Neural cell (in vitro differentiated cells): Measurements from ENCODE around the gene RSU1. TPM values are rescaled to one million over a fixed set of nuclear protein-coding genes. Genes with fewer than 3 reads are reported as not detected.
"Not testable (repeated sequence)": the region's sequence is repeated elsewhere in the genome, so short reads cannot be mapped to it uniquely, and the experiment has no call there.

Experiments
- H2AFZ ChIP-seq: fragments of 200-600, 300-800 bp; sonication (generic), shearing (Covaris generic); 2 replicates; pipeline ENCODE4 v1.6.0; 2014; ENCODE audit warnings: low read depth, mild to moderate bottlenecking, antibody characterized with exemption, low read length, moderate library complexity
- H3F3A ChIP-seq: fragments of 200-600 bp; shearing (Covaris generic); 2 replicates; pipeline ENCODE4 v1.6.1; 2016; ENCODE audit warnings: mild to moderate bottlenecking, moderate library complexity, mixed read lengths, antibody characterized with exemption, low read length; ENCODE audit not compliant: insufficient read depth, poor library complexity, severe bottlenecking
- H3K27ac ChIP-seq: fragments of 200-600, 300-800 bp; sonication (generic), shearing (Covaris generic); 2 replicates; pipeline ENCODE4 v1.5.1; 2014; ENCODE audit warnings: mild to moderate bottlenecking, low read length, moderate library complexity
- H3K27me3 ChIP-seq: fragments of 300-800, 200-600 bp; sonication (generic), shearing (Covaris generic); 2 replicates; pipeline ENCODE4 v1.6.0; 2014; ENCODE audit warnings: mild to moderate bottlenecking, low read depth, low read length, moderate library complexity; ENCODE audit not compliant: insufficient read depth
- H3K36me3 ChIP-seq: fragments of 300-800, 200-600 bp; sonication (generic), shearing (Covaris generic); 2 replicates; pipeline ENCODE4 v1.5.1; 2014; ENCODE audit warnings: mild to moderate bottlenecking, antibody characterized with exemption, low read length, moderate library complexity; ENCODE audit not compliant: insufficient read depth
- H3K4me2 ChIP-seq: fragments of 300-800, 200-600 bp; sonication (generic), shearing (Covaris generic); 2 replicates; pipeline ENCODE4 v1.6.0; 2014; ENCODE audit warnings: mild to moderate bottlenecking, low read length
- H3K4me3 ChIP-seq: fragments of 300-800, 200-600 bp; sonication (generic), shearing (Covaris generic); 2 replicates; pipeline ENCODE4 v1.5.1; 2014; ENCODE audit warnings: mild to moderate bottlenecking, low read length, moderate library complexity
- H3K79me2 ChIP-seq: fragments of 200-600 bp; shearing (Covaris generic); replicated peaks from 2 replicates; pipeline ENCODE4 v1.6.0; 2014; ENCODE audit warnings: mild to moderate bottlenecking, low read length, moderate library complexity; ENCODE audit not compliant: insufficient read depth
- H3K9ac ChIP-seq: fragments of 300-800, 200-600 bp; sonication (generic), shearing (Covaris generic); 2 replicates; pipeline ENCODE4 v1.6.1; 2016; ENCODE audit warnings: mild to moderate bottlenecking, low read length, mixed read lengths
- H3K9me2 ChIP-seq: fragments of 200-600 bp; shearing (Covaris generic); 2 replicates; pipeline ENCODE4 v1.6.1; 2016; ENCODE audit warnings: mild to moderate bottlenecking, low read length, mixed read lengths; ENCODE audit not compliant: insufficient read depth
- H3K9me3 ChIP-seq: fragments of 200-600, 300-800 bp; sonication (generic), shearing (Covaris generic); 2 replicates; pipeline ENCODE4 v1.6.1; 2016; ENCODE audit warnings: mild to moderate bottlenecking, mixed run types, low read length, moderate library complexity, mixed read lengths
- H4K20me1 ChIP-seq: fragments of 200-600 bp; shearing (Covaris generic); 2 replicates; pipeline ENCODE4 v1.6.1; 2016; ENCODE audit warnings: mild to moderate bottlenecking, mixed run types; ENCODE audit not compliant: insufficient read depth
- EP300 ChIP-seq: fragments of 450-650 bp; conservative IDR thresholded peaks from 2 replicates; pipeline ENCODE4 v1.6.1; 2014; ENCODE audit warnings: antibody characterized with exemption, mild to moderate bottlenecking, moderate library complexity; ENCODE audit not compliant: poor library complexity, severe bottlenecking
- EZH2 ChIP-seq: fragments of 200-600, 300-800 bp; shearing (Covaris generic), sonication (generic); IDR thresholded peaks from 2 replicates; pipeline ENCODE4 v1.6.1; 2014; ENCODE audit warnings: antibody characterized with exemption, low read length, borderline replicate concordance, mild to moderate bottlenecking; ENCODE audit not compliant: insufficient read depth, poor library complexity, severe bottlenecking
- MXI1 ChIP-seq: fragments of 450-650 bp; conservative IDR thresholded peaks from 2 replicates; pipeline ENCODE4 v1.6.1; 2014; ENCODE audit warnings: antibody characterized with exemption, mild to moderate bottlenecking; ENCODE audit not compliant: poor library complexity, severe bottlenecking
- POLR2AphosphoS5 ChIP-seq: IDR thresholded peaks from 2 replicates; pipeline ENCODE4 v1.6.1; 2012
- RAD21 ChIP-seq: fragments of 450-650 bp; conservative IDR thresholded peaks from 2 replicates; pipeline ENCODE4 v1.6.1; 2014; ENCODE audit warnings: antibody characterized with exemption, mild to moderate bottlenecking, moderate library complexity
- SMC3 ChIP-seq: fragments of 450-650 bp; conservative IDR thresholded peaks from 2 replicates; pipeline ENCODE4 v1.6.1; 2014; ENCODE audit warnings: antibody characterized with exemption, mild to moderate bottlenecking, moderate library complexity; ENCODE audit not compliant: poor library complexity
- TAF1 ChIP-seq: IDR thresholded peaks from 2 replicates; pipeline ENCODE4 v1.6.1; 2012; ENCODE audit warnings: low read depth
- polyA plus RNA-seq: library from polyadenylated mRNA; depleted of rRNA; stranded (reverse); fragments of >200 nt; gene quantifications from 2 replicates; pipeline ENCODE4 v1.2.3, GENCODE V29; 2014
- TF ChIP-seq, protein P1 (sequence below): fragments of 450-650 bp; IDR thresholded peaks from 2 replicates; pipeline ENCODE4 v1.5.1; 2014; ENCODE audit warnings: antibody characterized with exemption, mild to moderate bottlenecking, moderate library complexity; ENCODE audit not compliant: poor library complexity, severe bottlenecking
- TF ChIP-seq, protein P2 (sequence below): IDR thresholded peaks from 2 replicates; pipeline ENCODE4 v1.6.1; 2012; ENCODE audit warnings: borderline replicate concordance

The RSU1 gene
- polyA plus RNA-seq, 1 donor from 2014 or later = 18.7 TPM

GRCh38 chr10:16828114-16828568 lies 10.9 kb upstream of the RSU1 start:
- Histone ChIP-seq H3K9me3 (peaks cover 3% of the 10 kb centered on the region), H3K4me2 (no peak overlapping the region), H3K9me2 (no peaks in the 10 kb centered on the region), H2AFZ (no peak overlapping the region), H3K4me3 (no peak overlapping the region), H4K20me1 (no peaks in the 10 kb centered on the region), H3K9ac (no peak overlapping the region), H3K27me3 (no peaks in the 10 kb centered on the region), H3K27ac (no peak overlapping the region), H3K79me2 (no peaks in the 10 kb centered on the region), H3F3A (no peaks in the 10 kb centered on the region), H3K36me3 (no peaks in the 10 kb centered on the region)
- TF ChIP-seq RAD21 = peak; percentile 74
- TF ChIP-seq EP300 = no peak
- TF ChIP-seq SMC3 = peak; percentile 82
- no peak for TF ChIP-seq MXI1
- no peak for TF ChIP-seq TAF1
- TF ChIP-seq, protein P1, sequence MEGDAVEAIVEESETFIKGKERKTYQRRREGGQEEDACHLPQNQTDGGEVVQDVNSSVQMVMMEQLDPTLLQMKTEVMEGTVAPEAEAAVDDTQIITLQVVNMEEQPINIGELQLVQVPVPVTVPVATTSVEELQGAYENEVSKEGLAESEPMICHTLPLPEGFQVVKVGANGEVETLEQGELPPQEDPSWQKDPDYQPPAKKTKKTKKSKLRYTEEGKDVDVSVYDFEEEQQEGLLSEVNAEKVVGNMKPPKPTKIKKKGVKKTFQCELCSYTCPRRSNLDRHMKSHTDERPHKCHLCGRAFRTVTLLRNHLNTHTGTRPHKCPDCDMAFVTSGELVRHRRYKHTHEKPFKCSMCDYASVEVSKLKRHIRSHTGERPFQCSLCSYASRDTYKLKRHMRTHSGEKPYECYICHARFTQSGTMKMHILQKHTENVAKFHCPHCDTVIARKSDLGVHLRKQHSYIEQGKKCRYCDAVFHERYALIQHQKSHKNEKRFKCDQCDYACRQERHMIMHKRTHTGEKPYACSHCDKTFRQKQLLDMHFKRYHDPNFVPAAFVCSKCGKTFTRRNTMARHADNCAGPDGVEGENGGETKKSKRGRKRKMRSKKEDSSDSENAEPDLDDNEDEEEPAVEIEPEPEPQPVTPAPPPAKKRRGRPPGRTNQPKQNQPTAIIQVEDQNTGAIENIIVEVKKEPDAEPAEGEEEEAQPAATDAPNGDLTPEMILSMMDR = peak; percentile 73
- TF ChIP-seq, protein P2, sequence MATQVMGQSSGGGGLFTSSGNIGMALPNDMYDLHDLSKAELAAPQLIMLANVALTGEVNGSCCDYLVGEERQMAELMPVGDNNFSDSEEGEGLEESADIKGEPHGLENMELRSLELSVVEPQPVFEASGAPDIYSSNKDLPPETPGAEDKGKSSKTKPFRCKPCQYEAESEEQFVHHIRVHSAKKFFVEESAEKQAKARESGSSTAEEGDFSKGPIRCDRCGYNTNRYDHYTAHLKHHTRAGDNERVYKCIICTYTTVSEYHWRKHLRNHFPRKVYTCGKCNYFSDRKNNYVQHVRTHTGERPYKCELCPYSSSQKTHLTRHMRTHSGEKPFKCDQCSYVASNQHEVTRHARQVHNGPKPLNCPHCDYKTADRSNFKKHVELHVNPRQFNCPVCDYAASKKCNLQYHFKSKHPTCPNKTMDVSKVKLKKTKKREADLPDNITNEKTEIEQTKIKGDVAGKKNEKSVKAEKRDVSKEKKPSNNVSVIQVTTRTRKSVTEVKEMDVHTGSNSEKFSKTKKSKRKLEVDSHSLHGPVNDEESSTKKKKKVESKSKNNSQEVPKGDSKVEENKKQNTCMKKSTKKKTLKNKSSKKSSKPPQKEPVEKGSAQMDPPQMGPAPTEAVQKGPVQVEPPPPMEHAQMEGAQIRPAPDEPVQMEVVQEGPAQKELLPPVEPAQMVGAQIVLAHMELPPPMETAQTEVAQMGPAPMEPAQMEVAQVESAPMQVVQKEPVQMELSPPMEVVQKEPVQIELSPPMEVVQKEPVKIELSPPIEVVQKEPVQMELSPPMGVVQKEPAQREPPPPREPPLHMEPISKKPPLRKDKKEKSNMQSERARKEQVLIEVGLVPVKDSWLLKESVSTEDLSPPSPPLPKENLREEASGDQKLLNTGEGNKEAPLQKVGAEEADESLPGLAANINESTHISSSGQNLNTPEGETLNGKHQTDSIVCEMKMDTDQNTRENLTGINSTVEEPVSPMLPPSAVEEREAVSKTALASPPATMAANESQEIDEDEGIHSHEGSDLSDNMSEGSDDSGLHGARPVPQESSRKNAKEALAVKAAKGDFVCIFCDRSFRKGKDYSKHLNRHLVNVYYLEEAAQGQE = no peak
- TF ChIP-seq POLR2AphosphoS5 = no peak
- TF ChIP-seq EZH2 = no peak

- H3K27ac ChIP-seq, H3K27me3 ChIP-seq, H3K4me3 ChIP-seq, H3K9me3 ChIP-seq, H3K79me2 ChIP-seq, H3K36me3 ChIP-seq, H2AFZ ChIP-seq, H3K9me2 ChIP-seq, H4K20me1 ChIP-seq, H3F3A ChIP-seq, H3K4me2 ChIP-seq, H3K9ac ChIP-seq: not testable (repeated sequence)
These were observed 10.2 kb upstream of the RSU1 start for GRCh38 chr10:16827474-16827873.

DNA sequence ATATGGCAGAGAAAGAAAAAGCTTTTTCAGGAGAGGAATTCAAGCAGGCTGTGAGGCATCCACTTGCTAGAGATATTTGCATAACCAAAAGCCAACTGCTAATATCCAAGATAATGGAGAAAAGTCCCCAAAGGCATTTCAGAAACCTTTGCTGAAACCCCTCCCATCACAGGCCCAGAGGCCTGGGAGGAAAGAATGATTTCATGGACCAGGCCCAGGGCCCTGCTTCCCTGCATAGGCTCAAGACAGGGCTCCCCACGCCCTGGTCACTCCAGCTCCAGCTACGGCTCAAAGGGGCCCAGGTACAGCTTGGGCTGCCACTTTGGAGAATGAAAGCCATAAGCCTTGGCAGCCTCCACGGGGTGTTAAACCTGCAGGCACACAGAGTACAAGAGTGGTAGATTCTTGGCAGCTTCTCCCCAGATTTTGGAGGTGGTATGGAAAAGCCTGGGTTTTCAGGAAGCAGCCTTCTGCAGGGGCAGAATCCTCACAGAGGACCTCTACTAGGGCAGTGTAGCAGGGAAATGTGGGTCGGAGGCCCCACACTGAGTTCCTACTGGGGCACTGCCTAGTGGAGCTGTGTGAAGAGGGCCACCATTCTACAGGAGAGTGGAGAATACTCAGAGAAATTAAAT lies 5.6 kb upstream of the RSU1 start:
- no peaks in the 10 kb centered on the region for H3K36me3 ChIP-seq
- TF ChIP-seq, protein P2 = no peak
- TF ChIP-seq SMC3 = no peak
- no peak for TF ChIP-seq EZH2
- no peak for TF ChIP-seq RAD21
- TF ChIP-seq TAF1 = no peak
- no peak for TF ChIP-seq MXI1
- TF ChIP-seq, protein P1 = no peak
- no peak for TF ChIP-seq EP300
- TF ChIP-seq POLR2AphosphoS5 = no peak
- no peak overlapping the region for H3K4me3 ChIP-seq
- no peaks in the 10 kb centered on the region for H4K20me1 ChIP-seq
- no peaks in the 10 kb centered on the region for H3K27me3 ChIP-seq
- H3K27ac ChIP-seq = no peak overlapping the region
- no peaks in the 10 kb centered on the region for H3K9me2 ChIP-seq
- no peak overlapping the region for H2AFZ ChIP-seq
- peaks cover 4% of the 10 kb centered on the region for H3K9me3 ChIP-seq
- no peaks in the 10 kb centered on the region for H3F3A ChIP-seq
- no peak overlapping the region for H3K9ac ChIP-seq
- no peak overlapping the region for H3K4me2 ChIP-seq
- no peaks in the 10 kb centered on the region for H3K79me2 ChIP-seq
